HepG2 (cell line): ENCODE results near the gene UNCX. TPM values are rescaled to one million over a fixed set of nuclear protein-coding genes. Genes with fewer than 3 reads are reported as not detected.

Experiments
- ATAC-seq: fragments of 200-7000 bp; cut with Tn5 transposase; 3 replicates; pipeline ENCODE4 v1.9.1; 2020; ENCODE audit warnings: mild to moderate bottlenecking, moderate library complexity
- BruUV-seq: library from RNA; stranded (reverse); fragments of 400-500 nt; replicated peaks from 2 replicates; lab custom pipeline; 2021; lab: Mats Ljungman, UMichigan
- CTCF ChIA-PET: fragments of 300-600 bp; formaldehyde crosslinking; extraction: SDS; loops from one replicate; lab custom pipeline; 2021; ENCODE audit warnings: low total read pairs, inconsistent platforms, low intra/inter-chr PET ratio; lab: Yijun Ruan, JAX
- POLR2A ChIA-PET: fragments of 350-600 bp; sonication (Branson Sonifier 250); formaldehyde crosslinking; loops from one replicate; lab custom pipeline; 2020; ENCODE audit warnings: antibody characterized with exemption, inconsistent platforms; lab: Yijun Ruan, JAX
- DNase-seq: peaks from one replicate; pipeline ENCODE4 v3.0.0-alpha.2; 2015; ENCODE audit warnings: low spot score
- FAIRE-seq: peaks from 3 replicates; lab custom pipeline; 2011; peaks lifted over from hg19 to GRCh38; lab: Jason Lieb, UNC
- H2AFZ ChIP-seq: one replicate; pipeline ENCODE4 v1.6.1; 2011; ENCODE audit warnings: low read length, inconsistent platforms
- H3K27ac ChIP-seq: fragments of 300-600 bp; 3 replicates; pipeline ENCODE4 v1.8.0; 2011; ENCODE audit warnings: mixed run types, mild to moderate bottlenecking, mixed read lengths, low read length, inconsistent platforms; ENCODE audit not compliant: insufficient read depth; ENCODE audit errors: extremely low read length
- H3K27me3 ChIP-seq, 2 experiments: fragments of 200-600 bp in 1 of 2; 2 replicates in 1 of 2; 3 replicates in 1 of 2; pipeline versions ENCODE4 v1.6.0 to v1.8.0; 2011; ENCODE audit warnings: low read length in 2 of 2, mild to moderate bottlenecking in 2 of 2, moderate library complexity in 2 of 2, inconsistent platforms in 1 of 2; ENCODE audit not compliant: insufficient read depth in 2 of 2, control insufficient read depth in 1 of 2
- H3K36me3 ChIP-seq, 2 experiments: fragments of 200-600 bp in 1 of 2; replicated peaks in 1 of 2; 2 replicates in 1 of 2; 3 replicates in 1 of 2; pipeline versions ENCODE4 v1.5.1 to v1.8.0; 2011; ENCODE audit warnings: low read length in 2 of 2, inconsistent platforms in 1 of 2; ENCODE audit not compliant: insufficient read depth in 2 of 2, control insufficient read depth in 1 of 2
- H3K4me1 ChIP-seq: 2 replicates; pipeline ENCODE4 v1.5.1; 2012; ENCODE audit warnings: low read length, inconsistent platforms; ENCODE audit not compliant: insufficient read depth
- H3K4me2 ChIP-seq: 2 replicates; pipeline ENCODE4 v1.6.0; 2011; ENCODE audit warnings: low read depth, low read length, inconsistent platforms
- H3K4me3 ChIP-seq, 3 experiments: fragments of 200-600 bp in 1 of 3; sonication (generic), shearing (Covaris generic) in 1 of 3; replicated peaks in 1 of 3; 2 replicates each; pipeline ENCODE4 v1.5.1; 2011 to 2016; ENCODE audit warnings: low read length in 3 of 3, inconsistent platforms in 2 of 3, low read depth in 2 of 3, mild to moderate bottlenecking in 2 of 3, control low read depth in 1 of 3, mixed read lengths in 1 of 3; ENCODE audit not compliant: insufficient read depth in 1 of 3
- H3K79me2 ChIP-seq: one replicate; pipeline ENCODE4 v1.6.1; 2011; ENCODE audit warnings: low read length, inconsistent platforms; ENCODE audit not compliant: insufficient read depth
- H3K9ac ChIP-seq: 2 replicates; pipeline ENCODE4 v1.6.0; 2011; ENCODE audit warnings: mild to moderate bottlenecking, low read depth, low read length, inconsistent platforms; ENCODE audit not compliant: insufficient read depth
- H3K9me3 ChIP-seq: 2 replicates; pipeline ENCODE4 v1.5.1; 2012; ENCODE audit warnings: mild to moderate bottlenecking, low read length
- H4K20me1 ChIP-seq: 2 replicates; pipeline ENCODE4 v1.6.0; 2011; ENCODE audit warnings: inconsistent platforms, mild to moderate bottlenecking, low read length, moderate library complexity; ENCODE audit not compliant: insufficient read depth
- BHLHE40 ChIP-seq: IDR thresholded peaks from 2 replicates; pipeline ENCODE4 v1.6.1; 2011; ENCODE audit warnings: low read length, improper control_type of control experiment
- FOXP1 ChIP-seq, 2 experiments: fragments of 450-650 bp in 1 of 2; IDR thresholded peaks; 2 replicates each; pipeline ENCODE4 v1.6.1; 2017 to 2018; ENCODE audit warnings: antibody characterized with exemption in 1 of 2
- HMG20B ChIP-seq: conservative IDR thresholded peaks from 2 replicates; pipeline ENCODE4 v1.6.1; 2016; ENCODE audit warnings: missing genetic modification reagents, missing compliant biosample characterization
- NFIC ChIP-seq: IDR thresholded peaks from 2 replicates; pipeline ENCODE4 v1.6.1; 2012; ENCODE audit warnings: mild to moderate bottlenecking, low read length, inconsistent platforms
- NR2F1 ChIP-seq, 2 experiments: fragments of 450-650 bp in 1 of 2; formaldehyde crosslinking in 1 of 2; IDR thresholded peaks; 2 replicates each; pipeline versions ENCODE4 v1.5.0 to v1.6.1; 2016 to 2020; ENCODE audit warnings: mild to moderate bottlenecking in 1 of 2, missing compliant biosample characterization in 1 of 2, missing genetic modification reagents in 1 of 2, moderate library complexity in 1 of 2
- RARA ChIP-seq: IDR thresholded peaks from 2 replicates; pipeline ENCODE4 v1.6.1; 2016; ENCODE audit warnings: missing genetic modification reagents, missing compliant biosample characterization
- SIX1 ChIP-seq: sonication (generic); formaldehyde crosslinking; IDR thresholded peaks from 2 replicates; pipeline ENCODE4 v1.4.0; 2020; ENCODE audit warnings: missing genetic modification reagents, borderline replicate concordance
- STAT5B ChIP-seq: sonication (generic); formaldehyde crosslinking; IDR thresholded peaks from 2 replicates; pipeline ENCODE4 v1.4.0; 2020; ENCODE audit warnings: missing genetic modification reagents
- ZNF331 ChIP-seq: sonication (generic); formaldehyde crosslinking; IDR thresholded peaks from 2 replicates; pipeline ENCODE4 v1.4.0; 2020; ENCODE audit warnings: missing genetic modification reagents
- ZSCAN31 ChIP-seq: sonication (generic); formaldehyde crosslinking; IDR thresholded peaks from 2 replicates; pipeline ENCODE4 v1.5.0; 2020; ENCODE audit warnings: low read depth, mild to moderate bottlenecking, missing genetic modification reagents
- WGBS: methylation state at CpG from one replicate; pipeline ENCODE4 v1.1.6; 2017; ENCODE audit warnings: low lambda C conversion rate; 5-methylcytosine and 5-hydroxymethylcytosine counted together
- in situ Hi-C: cut with HindIII; loops from 2 replicates; pipeline ENCODE4 v1.10.0; 2017; ENCODE audit warnings: low pct_unique_long_range_greater_than_20kb; ENCODE audit not compliant: extremely low pct_ligation_motif_present
- intact Hi-C: fragments of 100-400 bp; cut with micrococcal nuclease; formaldehyde crosslinking; loops from one replicate; pipeline ENCODE4 v1.10.0; 2022; ENCODE audit not compliant: unreplicated experiment
- polyA plus RNA-seq, 8 experiments: library from polyadenylated mRNA; depleted of rRNA in 3 of 8; stranded (reverse) in 7 of 8; unstranded in 1 of 8; fragments of >200 nt; fragmentation: Illumina TruSeq in 4 of 8; extraction: Trizol in 4 of 8; gene quantifications; 2 replicates each; pipeline versions ENCODE4 v1.2.1 to v1.2.3, GENCODE V29; 2011 to 2016; ENCODE audit warnings: low read depth in 4 of 8, missing spikeins in 1 of 8, mixed read lengths in 1 of 8; ENCODE audit not compliant: insufficient read depth in 1 of 8
- total RNA-seq, 5 experiments: library from RNA; depleted of rRNA; stranded (reverse); fragments of >200 nt; fragmentation: Illumina TruSeq; extraction: Trizol; gene quantifications; 2 replicates each; pipeline ENCODE4 v1.2.3, GENCODE V29; 2016; ENCODE audit warnings: low read depth in 1 of 5
- TF ChIP-seq, protein P1 (sequence below): sonication (generic); formaldehyde crosslinking; IDR thresholded peaks from 2 replicates; pipeline ENCODE4 v1.5.0; 2020; ENCODE audit warnings: mild to moderate bottlenecking, missing genetic modification reagents, borderline replicate concordance
- TF ChIP-seq, protein P2 (sequence below), 2 experiments: sonication (generic) in 1 of 2; formaldehyde crosslinking in 1 of 2; IDR thresholded peaks; 2 replicates each; pipeline versions ENCODE4 v1.6.1 to v1.9.0; 2014 to 2022; ENCODE audit warnings: antibody characterized with exemption in 1 of 2, borderline replicate concordance in 1 of 2, inconsistent platforms in 1 of 2, low read depth in 1 of 2, missing genetic modification reagents in 1 of 2

Gene UNCX
- total and polyA plus RNA-seq, 2 of the 13 experiments (the other 11 are each of a cell fraction or from before 2014, with no cell fraction given), result not detected

DNA sequence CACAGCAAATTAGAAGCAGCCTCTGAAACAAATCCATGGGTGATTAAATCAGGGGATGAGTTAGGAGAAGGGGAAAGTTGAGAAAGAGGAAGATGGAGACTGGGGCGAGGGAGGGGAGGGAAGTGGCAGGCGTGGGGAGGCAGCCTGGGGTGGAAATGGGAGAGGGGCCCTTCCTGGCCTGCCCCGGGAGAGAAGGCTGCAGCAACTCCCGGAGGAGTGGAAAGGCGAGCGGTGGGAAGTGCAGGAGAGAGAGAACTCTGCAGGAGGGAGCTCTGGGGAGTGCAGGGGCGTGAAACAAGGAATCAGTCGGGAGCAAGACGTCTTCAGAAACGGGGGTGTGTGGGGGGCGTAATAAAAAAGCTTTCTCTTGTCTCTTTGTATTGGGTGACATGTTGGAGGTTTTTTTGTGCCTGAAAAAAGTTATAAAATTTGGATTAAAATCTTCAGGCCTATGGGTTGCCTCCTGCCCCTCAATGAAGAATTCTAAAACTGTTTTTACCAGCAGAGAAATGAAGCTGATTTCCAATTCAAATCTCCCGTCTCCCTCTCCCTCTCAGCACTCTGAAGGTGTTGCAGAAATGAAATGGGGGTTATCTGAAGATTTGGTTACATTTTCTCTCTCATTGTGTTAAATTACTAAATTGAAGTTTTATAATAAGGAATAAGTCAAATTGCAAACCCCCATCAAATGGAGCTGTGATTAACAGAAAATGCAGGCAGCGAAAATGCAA is 4.7 kb upstream of the UNCX start:
- ChIA-PET CTCF (no interaction called here), POLR2A (no interaction called here)
- peaks cover 12 to 85% of the 10 kb centered on the region in 2 experiments for H3K27me3 ChIP-seq
- intact Hi-C loops (loop anchor here (5.0 kb wide), 1 partner anchor 184 kb away; no protein-coding TSS in a partner anchor), in situ Hi-C loops (loop anchor here (10.0 kb wide), 1 partner anchor 167 kb away; no protein-coding TSS in a partner anchor)
- no peak overlapping the region for H3K4me3 ChIP-seq
- H3K4me1 ChIP-seq, result no peaks in the 10 kb centered on the region
- H3K9me3 ChIP-seq, result no peaks in the 10 kb centered on the region
- 0 out of 2 replicates have a peak, but pooled peaks cover 4% of the 10 kb centered on the region for H4K20me1 ChIP-seq
- H3K79me2 ChIP-seq, result no peaks in the 10 kb centered on the region
- no peak for DNase-seq
- H3K27ac ChIP-seq, result no peak overlapping the region
- H3K4me2 ChIP-seq, result no peak overlapping the region
- H3K36me3 ChIP-seq, result no peaks in the 10 kb centered on the region
- ATAC-seq, result no peak
- H2AFZ ChIP-seq, result no peak overlapping the region
- H3K9ac ChIP-seq, result no peak overlapping the region
- WGBS, result 13% methylated on average over 13 of the region's 13 CpGs
- no TSS peak for BruUV-seq
- no peak for FAIRE-seq
- TF ChIP-seq STAT5B (no peak), ZSCAN31 (no peak), BHLHE40 (no peak), NFIC (no peak), ZNF331 (no peak), SIX1 (no peak), RARA (CRISPR knock-in tag) (no peak), FOXP1 (IDR thresholded peaks at IDR 0.05) (no peak), FOXP1 (CRISPR knock-in tag; IDR thresholded peaks at IDR 0.05) (no peak), NR2F1 (CRISPR knock-in tag; IDR thresholded peaks at IDR 0.05) (no peak), HMG20B (CRISPR knock-in tag) (no peak)
- TF ChIP-seq, protein P1, sequence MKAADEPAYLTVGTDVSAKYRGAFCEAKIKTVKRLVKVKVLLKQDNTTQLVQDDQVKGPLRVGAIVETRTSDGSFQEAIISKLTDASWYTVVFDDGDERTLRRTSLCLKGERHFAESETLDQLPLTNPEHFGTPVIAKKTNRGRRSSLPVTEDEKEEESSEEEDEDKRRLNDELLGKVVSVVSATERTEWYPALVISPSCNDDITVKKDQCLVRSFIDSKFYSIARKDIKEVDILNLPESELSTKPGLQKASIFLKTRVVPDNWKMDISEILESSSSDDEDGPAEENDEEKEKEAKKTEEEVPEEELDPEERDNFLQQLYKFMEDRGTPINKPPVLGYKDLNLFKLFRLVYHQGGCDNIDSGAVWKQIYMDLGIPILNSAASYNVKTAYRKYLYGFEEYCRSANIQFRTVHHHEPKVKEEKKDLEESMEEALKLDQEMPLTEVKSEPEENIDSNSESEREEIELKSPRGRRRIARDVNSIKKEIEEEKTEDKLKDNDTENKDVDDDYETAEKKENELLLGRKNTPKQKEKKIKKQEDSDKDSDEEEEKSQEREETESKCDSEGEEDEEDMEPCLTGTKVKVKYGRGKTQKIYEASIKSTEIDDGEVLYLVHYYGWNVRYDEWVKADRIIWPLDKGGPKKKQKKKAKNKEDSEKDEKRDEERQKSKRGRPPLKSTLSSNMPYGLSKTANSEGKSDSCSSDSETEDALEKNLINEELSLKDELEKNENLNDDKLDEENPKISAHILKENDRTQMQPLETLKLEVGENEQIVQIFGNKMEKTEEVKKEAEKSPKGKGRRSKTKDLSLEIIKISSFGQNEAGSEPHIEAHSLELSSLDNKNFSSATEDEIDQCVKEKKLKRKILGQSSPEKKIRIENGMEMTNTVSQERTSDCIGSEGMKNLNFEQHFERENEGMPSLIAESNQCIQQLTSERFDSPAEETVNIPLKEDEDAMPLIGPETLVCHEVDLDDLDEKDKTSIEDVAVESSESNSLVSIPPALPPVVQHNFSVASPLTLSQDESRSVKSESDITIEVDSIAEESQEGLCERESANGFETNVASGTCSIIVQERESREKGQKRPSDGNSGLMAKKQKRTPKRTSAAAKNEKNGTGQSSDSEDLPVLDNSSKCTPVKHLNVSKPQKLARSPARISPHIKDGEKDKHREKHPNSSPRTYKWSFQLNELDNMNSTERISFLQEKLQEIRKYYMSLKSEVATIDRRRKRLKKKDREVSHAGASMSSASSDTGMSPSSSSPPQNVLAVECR (CRISPR knock-in tag), result no peak
- TF ChIP-seq, protein P2, sequence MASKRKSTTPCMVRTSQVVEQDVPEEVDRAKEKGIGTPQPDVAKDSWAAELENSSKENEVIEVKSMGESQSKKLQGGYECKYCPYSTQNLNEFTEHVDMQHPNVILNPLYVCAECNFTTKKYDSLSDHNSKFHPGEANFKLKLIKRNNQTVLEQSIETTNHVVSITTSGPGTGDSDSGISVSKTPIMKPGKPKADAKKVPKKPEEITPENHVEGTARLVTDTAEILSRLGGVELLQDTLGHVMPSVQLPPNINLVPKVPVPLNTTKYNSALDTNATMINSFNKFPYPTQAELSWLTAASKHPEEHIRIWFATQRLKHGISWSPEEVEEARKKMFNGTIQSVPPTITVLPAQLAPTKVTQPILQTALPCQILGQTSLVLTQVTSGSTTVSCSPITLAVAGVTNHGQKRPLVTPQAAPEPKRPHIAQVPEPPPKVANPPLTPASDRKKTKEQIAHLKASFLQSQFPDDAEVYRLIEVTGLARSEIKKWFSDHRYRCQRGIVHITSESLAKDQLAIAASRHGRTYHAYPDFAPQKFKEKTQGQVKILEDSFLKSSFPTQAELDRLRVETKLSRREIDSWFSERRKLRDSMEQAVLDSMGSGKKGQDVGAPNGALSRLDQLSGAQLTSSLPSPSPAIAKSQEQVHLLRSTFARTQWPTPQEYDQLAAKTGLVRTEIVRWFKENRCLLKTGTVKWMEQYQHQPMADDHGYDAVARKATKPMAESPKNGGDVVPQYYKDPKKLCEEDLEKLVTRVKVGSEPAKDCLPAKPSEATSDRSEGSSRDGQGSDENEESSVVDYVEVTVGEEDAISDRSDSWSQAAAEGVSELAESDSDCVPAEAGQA (IDR thresholded peaks at IDR 0.05; ENCODE audit: low read depth), result no peak
- TF ChIP-seq, protein P2 (CRISPR knock-in tag; IDR thresholded peaks at IDR 0.05; ENCODE audit: borderline replicate concordance), result no peak
